ENCODE data around the gene GLT8D1.
"Not testable (repeated sequence)": the region's sequence is repeated elsewhere in the genome, so short reads cannot be mapped to it uniquely, and the experiment has no call there.

GLT8D1 gene, protein sequence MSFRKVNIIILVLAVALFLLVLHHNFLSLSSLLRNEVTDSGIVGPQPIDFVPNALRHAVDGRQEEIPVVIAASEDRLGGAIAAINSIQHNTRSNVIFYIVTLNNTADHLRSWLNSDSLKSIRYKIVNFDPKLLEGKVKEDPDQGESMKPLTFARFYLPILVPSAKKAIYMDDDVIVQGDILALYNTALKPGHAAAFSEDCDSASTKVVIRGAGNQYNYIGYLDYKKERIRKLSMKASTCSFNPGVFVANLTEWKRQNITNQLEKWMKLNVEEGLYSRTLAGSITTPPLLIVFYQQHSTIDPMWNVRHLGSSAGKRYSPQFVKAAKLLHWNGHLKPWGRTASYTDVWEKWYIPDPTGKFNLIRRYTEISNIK

DNA sequence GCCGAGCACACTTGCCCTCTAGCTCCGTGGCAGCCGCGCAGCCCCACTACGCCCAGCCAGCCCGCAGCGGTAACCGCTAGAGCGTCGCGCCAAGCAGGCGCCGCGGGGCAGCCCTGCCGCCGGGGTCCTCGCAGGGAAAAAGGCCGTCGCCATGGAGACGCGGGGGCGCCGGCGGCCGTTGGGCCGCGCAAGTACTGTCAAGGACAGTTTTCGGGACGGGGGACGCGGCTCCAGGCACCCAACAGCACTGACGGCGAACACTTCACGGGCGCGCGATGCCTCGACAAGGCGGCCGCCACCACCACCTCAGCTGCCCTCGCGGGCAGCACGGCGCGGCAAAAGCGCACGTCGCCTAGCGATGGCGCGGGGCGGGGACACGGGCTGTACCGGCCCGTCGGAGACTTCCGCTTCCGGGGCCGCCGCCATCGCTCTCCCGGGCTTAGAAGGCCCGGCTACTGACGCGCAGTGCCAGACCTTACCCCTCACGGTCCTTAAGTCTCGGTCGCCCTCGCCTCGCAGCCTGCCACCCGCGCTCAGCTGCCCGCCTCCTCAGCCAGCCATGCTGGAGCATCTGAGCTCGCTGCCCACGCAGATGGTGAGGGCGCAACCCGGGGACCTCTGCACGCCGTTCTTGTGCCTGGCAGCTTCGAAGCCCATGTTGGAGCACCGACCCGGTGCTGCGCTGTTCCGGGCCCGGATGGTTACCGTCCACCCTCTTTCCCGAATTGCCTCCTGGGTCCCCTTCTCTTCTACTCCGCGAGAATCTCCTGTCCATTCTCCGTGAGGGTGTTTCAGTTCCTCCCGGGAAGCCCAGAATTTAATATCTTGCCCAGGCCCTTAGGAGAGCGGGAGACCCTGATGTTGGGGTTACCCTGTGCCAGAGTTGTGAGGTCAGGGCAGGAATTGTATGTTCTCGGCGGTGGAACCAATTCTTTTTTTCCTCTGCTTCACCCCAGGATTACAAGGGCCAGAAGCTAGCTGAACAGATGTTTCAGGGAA lies at the start of gene GLT8D1, which contains the start of gene SPCS1:
TSS of gene GLT8D1 (minus strand) at position 104 of the 999 bp plus-strand sequence. CDS start 5,331 bp downstream, outside the sequence.
TSS of gene SPCS1 (plus strand) at position 419 of the 999 bp plus-strand sequence. CDS start at position 560, 141 bp downstream.
- DNase-seq = peak; percentile 86

DNA sequence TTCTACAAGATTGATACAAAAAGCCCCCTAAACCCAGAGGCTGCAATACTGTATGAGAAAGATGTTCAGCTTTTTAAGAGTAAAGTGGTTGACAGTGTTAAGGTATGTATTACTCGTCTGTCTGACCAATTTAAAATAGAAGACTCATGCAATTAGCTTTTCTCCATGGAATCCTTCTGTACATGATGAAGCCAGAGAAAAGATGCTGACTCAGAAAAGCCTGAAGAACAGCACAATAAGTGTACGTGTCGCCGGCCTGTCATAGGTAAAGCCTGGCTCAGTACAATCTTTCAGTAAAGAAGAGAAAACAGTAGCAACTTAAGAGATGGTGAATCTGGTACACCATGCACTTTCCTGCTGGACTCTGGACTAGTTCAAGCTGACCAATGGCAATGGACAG lies 48.8 kb upstream of the GLT8D1 start:
- DNase-seq = no peak

DNA sequence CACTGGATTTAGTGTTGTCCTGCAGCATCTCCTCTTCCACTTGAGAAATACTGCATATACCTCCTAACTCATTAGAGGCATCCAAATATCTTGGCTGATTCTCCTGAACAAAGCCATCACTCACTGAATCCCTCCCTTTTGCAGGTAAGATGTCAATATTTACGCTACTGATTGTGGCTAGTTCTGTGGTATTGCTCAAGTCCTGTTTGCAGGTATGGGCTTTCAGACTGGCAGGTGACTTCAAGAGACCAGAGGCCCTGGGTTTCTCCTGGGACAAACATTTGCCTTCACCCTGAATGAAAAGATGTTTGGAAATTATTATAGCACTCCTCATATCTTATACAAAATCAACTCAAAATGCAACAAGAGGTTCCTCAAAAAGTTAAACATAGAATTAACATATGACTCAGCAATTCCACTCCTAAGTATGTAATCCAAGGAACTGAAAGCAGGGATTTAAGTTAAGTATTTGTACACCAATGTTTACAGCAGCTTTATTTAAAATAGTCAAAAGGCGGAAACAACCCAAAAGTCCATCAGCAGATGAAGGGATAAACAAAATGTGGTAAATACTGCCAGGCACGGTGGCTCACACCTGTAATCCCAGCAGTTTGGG lies 46.6 kb upstream of the GLT8D1 start:
- DNase-seq = no peak

DNA sequence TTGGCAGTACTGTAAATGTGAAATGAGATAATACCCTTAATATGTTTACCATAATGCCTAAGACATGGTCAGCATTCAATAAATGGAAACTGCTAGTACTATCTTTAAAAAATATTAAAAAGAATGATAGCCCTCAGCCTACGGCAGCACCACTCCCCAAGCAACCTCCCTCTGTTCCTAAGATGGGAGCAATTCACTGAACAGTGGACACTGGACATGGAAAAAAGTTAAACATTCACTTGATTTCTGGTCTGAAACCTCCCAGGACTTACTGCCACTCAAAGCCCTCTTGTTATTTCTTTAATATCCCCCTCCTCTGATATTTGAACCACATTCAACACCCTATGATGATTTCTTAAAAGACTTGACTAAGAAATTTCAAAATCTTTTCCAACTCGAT lies 38.1 kb upstream of the GLT8D1 start:
- no peak for DNase-seq

DNA sequence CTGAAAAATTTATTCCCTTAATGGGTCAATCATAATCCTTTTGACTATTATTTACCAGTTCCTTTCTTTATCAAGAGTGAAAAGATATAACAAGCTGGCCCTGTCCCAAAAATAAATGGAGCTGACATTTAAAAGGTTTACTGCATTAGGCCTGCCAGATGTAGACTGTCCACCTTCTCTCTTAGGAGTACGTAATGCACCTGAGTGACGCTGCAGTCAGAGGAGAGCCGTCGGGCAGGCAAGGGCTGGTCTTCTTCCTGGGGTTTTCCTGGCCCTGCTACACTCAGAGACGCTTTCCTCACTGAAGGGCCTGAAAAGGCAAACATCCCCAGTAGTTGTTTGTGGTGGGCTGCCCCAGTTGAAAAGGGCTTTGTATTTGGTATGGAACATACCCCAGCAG lies 37.6 kb upstream of the GLT8D1 start:
- DNase-seq = no peak

DNA sequence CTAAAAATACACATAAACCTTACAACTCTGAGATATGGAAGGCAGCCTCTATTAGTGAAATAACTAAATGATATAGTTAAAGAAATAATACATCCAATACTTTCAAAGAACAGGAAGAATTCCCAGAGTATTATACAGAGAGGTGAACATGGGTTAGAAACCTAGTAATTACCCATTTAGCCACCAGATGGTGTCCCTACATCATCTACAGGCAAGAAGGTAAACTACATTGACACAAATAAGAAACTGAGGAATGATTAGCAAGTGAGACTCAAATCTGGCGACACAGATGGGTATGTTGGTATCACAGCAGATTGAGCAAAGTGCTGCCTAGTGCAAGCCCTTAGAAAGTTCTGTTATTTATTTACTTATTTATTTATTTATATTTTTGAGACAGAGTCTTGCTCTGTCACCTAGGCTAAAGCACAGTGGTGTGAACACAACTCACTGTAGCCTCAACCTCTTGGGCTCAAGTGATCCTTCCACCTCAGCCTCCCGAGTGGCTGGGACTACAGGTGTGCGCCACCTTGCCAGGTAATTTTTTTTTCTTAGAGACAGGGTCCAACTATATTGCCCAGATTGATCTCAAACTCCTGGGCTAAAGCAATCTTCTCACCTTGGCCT lies 36.9 kb upstream of the GLT8D1 start:
- no peak for DNase-seq

DNA sequence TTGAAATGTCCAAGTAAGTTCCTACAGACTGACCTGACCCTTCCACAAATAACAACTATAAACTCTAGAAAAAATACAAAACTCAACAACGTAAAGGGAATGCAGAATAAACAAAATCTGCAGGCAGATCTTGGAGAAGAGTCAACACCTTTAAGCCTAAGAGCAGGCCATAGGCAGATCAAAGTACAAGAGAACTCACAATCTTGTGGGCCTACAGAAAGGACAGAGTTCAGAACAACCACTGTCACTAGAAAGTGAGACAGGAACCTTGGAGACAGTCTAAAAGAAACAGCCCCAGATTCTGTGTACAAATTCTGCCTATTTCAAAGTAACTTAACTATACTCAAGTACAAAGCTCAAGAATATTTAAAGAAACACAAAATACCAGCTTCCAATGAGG lies 34.1 kb upstream of the GLT8D1 start:
- DNase-seq = no peak

DNA sequence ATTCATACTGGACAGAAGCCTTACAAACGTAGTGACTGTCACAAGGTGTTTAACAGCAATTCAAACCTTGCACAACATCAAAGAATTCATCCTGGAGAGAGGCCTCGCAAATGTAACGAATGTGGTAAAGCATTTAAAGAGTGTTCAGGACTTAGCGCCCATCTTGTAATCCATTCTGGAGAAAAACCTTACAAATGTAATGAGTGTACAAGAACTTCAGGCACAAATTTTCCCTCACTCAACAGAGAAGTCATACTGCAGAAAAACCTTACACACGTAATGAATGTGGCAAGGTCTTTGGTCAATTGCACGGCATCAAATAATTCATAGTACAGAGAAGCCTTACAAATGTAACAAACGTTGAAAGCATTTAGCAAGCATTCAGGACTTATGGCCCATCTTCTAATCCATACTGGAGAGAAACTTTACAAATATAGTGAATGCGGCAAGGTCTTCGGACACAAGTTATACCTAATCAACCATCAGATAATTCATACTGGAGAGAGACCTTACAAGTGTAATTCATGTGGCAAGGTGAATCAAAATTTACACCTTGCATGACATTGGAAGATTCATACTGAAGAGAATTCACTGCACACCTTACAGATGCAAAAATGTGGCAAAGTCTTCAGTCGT lies 27.8 kb upstream of the GLT8D1 start:
- no peak for DNase-seq

DNA sequence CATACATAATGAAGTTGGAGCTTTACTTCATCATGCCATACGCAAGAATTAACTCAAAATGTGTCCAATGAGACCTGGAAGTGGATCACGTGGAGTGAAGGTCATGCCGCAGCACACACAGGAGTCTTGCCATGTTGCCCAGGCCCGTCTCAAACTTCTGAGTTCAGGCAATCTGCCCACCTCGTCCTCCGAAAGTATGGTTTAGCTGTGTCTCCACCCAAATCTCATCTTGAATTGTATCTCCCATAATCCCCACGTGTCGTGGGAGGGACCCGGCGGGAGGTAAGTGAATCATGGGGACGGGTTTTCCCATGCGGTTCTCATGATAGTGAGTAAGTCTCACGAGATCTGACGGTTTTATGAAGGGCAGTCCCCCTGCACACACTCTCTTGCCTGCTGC lies 26.0 kb upstream of the GLT8D1 start:
- DNase-seq = no peak

DNA sequence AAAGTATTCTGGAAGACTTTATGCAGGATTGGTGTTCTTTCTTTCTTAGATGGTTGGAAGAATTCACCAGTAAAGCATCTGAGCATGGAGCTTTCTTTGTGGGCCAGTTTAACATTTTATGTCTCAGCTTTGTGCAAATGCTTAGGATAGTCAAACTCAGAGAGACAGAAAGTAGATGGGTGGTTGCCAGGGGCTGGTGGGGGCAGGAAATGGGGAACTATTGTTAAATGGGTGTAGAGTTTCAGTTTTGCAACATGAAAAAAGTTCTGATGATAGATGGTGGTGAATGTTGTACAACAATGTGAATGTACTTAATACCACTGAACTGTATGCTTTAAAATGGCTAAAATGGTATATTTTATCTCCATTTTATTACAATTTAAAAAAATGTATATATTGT lies 25.1 kb upstream of the GLT8D1 start:
- DNase-seq = no peak

GRCh38 chr3:52728753-52729152 lies 23.2 kb upstream of the GLT8D1 start:
- not testable (repeated sequence) for DNase-seq

DNA sequence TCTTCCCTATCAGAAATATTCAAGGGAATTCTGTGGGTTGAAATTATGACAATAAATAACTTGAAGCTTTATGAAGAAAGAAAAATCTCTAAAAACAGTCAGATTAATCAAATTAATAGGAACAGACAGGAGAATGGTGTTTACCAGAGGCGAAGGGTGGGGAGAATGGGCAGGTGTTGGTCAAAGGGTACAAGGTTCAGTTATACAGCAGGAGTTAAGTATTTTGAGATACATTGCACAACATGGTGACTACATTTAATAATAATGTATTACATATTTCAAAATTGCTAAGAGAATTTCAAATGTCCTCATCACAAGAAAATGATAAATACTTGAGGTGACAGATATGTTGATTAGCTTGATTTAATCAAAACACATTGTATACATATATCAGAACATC lies 18.9 kb upstream of the GLT8D1 start:
- DNase-seq = no peak

DNA sequence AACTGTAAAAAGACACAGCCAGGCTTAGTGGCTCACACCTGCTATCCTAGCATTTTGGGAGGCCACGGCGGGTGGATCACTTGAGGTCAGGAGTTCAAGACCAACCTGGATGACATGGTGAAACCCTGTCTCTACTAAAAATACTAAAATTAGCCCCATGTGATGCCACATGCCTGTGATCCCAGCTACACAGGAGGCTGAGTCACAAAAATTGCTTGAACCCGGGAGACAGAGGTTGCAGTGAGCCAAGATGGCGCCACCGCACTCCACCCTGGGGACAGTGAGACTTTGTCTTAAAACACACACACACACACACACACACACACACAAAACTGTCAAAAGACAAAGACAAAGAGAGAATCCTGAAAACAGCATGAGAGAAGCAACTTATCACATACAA lies 18.3 kb upstream of the GLT8D1 start:
- no peak for DNase-seq

DNA sequence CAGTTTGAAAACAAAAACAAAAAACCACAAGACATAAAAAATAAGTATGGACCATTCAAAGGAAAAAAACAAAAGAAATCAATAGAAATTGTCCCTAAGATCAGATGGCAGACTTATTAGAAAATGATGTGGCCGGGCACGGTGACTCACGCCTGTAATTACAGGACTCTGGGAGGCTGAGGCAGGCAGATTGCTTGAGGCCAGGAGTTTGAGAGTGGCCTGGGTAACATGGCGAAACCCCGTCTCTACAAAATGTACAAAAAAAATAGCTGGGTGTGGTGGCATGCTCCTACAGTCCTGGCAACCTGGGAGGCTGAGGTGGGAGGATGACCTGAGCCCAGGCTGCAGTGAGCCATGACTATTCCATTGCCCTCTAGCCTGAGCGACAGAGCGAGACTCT lies 16.9 kb upstream of the GLT8D1 start:
- DNase-seq = no peak

DNA sequence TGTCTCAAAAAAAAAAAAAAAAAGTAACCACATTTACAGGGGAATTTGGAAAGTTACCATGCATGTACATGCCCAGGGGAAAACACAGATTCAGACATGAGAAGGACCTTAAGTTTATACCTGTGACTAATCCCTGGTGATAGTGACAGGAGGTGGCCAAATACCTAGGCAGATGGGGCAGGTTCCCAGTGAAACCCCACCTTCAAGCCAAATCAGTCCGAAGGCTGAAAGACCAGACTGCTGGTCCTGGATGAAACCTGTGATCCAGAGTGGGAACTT lies 16.1 kb upstream of the GLT8D1 start:
- DNase-seq = no peak

GRCh38 chr3:52721002-52721729 lies 15.6 kb upstream of the GLT8D1 start:
- DNase-seq = no peak

GRCh38 chr3:52719618-52720017 lies 14.0 kb upstream of the GLT8D1 start:
- no peak for DNase-seq

DNA sequence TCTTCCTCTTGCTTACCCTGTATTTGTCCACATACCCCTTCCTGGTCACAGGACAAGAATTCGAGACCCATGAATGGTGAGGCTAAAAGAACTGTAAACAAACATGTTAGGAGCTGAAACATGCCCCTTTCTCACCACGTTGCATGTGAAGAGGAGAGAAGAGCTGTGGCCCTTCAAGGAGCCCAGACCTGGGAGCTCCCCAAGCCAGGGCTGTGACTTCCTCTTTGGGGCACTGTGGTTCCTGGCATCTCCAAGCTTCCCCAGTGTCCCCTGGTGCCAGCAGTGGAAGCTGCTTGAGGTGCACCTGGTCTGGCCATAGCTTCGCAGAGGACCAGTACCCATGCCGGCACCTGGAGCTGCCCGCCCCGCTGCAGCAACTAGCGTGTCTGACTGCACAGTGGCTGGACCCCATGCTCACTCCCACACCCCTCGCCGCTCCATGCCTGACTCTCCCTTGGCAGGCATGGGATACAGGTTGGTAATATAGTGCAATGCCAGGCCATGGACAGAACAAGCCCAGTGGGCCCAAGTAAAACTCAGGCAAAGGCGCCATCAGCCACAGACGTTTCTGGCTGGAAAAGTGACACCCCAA lies 10.2 kb upstream of the GLT8D1 start:
- DNase-seq = no peak

GRCh38 chr3:52714335-52715302 lies 9.0 kb upstream of the GLT8D1 start:
- DNase-seq = no peak
